ENCODE measurements around the gene SYNPR. TPM values are rescaled to one million over a fixed set of nuclear protein-coding genes. Genes with fewer than 3 reads are reported as not detected.

Gene SYNPR
- total RNA-seq, 1 experiment from 2014 or later, result 0.17 TPM

- no peak overlapping the region for H2BK120ac ChIP-seq (ENCODE audit: low read depth, low read length, poor library complexity, severe bottlenecking)
- H3K56ac ChIP-seq (ENCODE audit: insufficient read length, low read depth, low read length), result no peak overlapping the region
- no peaks in the 10 kb centered on the region for H3K4me1 ChIP-seq (ENCODE audit: insufficient read depth, low read length)
- no peak overlapping the region for H4K8ac ChIP-seq (replicated peaks; ENCODE audit: insufficient read length, low read depth, low read length)
- no peaks in the 10 kb centered on the region for H3K9me3 ChIP-seq (ENCODE audit: control insufficient read depth, low read depth, low read length)
- no peaks in the 10 kb centered on the region for H3K23me2 ChIP-seq (ENCODE audit: insufficient read length, low read depth, low read length, poor library complexity, severe bottlenecking)
- H2BK15ac ChIP-seq (ENCODE audit: low read depth, low read length), result no peak overlapping the region
- peaks cover 35% of the 10 kb centered on the region for H3K27me3 Mint-ChIP-seq (ENCODE audit: low read depth)
- no peak overlapping the region for H2BK20ac ChIP-seq (ENCODE audit: low read depth, low read length, poor library complexity, severe bottlenecking)
- H3K23ac ChIP-seq (ENCODE audit: insufficient read length, low read depth, low read length), result no peak overlapping the region
- H3K9me3 Mint-ChIP-seq, result peaks cover 0 to under 1% of the 10 kb centered on the region in 2 experiments; a peak in 3 of 5 replicates
- no peak overlapping the region for H2AFZ ChIP-seq (ENCODE audit: low read length)
- peaks cover 18% of the 10 kb centered on the region; the same call in 1 of the 2 replicates for H3K27me3 ChIP-seq (ENCODE audit: insufficient read depth, low read length)
- H3K14ac ChIP-seq (ENCODE audit: insufficient read depth, low read length), result no peak overlapping the region
- no peak overlapping the region for H4K91ac ChIP-seq (ENCODE audit: insufficient read length, low read depth, low read length)
- H2BK5ac ChIP-seq (ENCODE audit: insufficient read length, low read length), result no peak overlapping the region
- H3K4ac ChIP-seq (ENCODE audit: low read depth, low read length), result no peak overlapping the region
- H2AK5ac ChIP-seq (ENCODE audit: insufficient read length, low read length), result no peak overlapping the region
- peaks cover 0 to 3% (median 0%) of the 10 kb centered on the region in 3 experiments; a peak in 1 of 7 replicates for H3K36me3 Mint-ChIP-seq (ENCODE audit: insufficient read depth in 1 of 3, low read depth in 3 of 3)
- no CpG with 5 or more reads among the region's 1 CpG for whole genome bisulfite sequencing (ENCODE audit: extremely low coverage, insufficient read length, low lambda C conversion rate)
- no peak overlapping the region for H2BK12ac ChIP-seq (ENCODE audit: insufficient read length, low read depth, low read length)
- H3K79me1 ChIP-seq (ENCODE audit: insufficient read depth, low read depth, low read length, poor library complexity, severe bottlenecking), result no peaks in the 10 kb centered on the region
- H3K27ac ChIP-seq (ENCODE audit: insufficient read length, low read depth, low read length), result no peak overlapping the region
- no peaks in the 10 kb centered on the region for H4K20me1 ChIP-seq (ENCODE audit: control insufficient read depth, insufficient read depth, insufficient read length)
- no peak for TF ChIP-seq CTCF (conservative IDR thresholded peaks at IDR 0.05)
- no peak overlapping the region for H3K4me3 Mint-ChIP-seq
- no peak overlapping the region for H3K9ac ChIP-seq (ENCODE audit: extremely low read depth, insufficient read length, low read length)
- H3T11ph ChIP-seq (ENCODE audit: low read length), result no peak overlapping the region
- no peaks in the 10 kb centered on the region for H3K4me1 Mint-ChIP-seq
- H3K4me2 ChIP-seq (ENCODE audit: insufficient read depth, insufficient read length, low read length), result no peak overlapping the region
- DNase-seq, result no peak
- no peak overlapping the region for H4K5ac ChIP-seq (ENCODE audit: insufficient read length, low read depth, low read length)
- no peak overlapping the region for H3K18ac ChIP-seq (ENCODE audit: insufficient read length, low read depth, low read length)
- H3K79me2 ChIP-seq (ENCODE audit: insufficient read depth, low read length), result no peaks in the 10 kb centered on the region
- H3K27ac Mint-ChIP-seq, result no peak overlapping the region
Observed at GRCh38 chr3:63303238-63303637, 25.1 kb downstream of the SYNPR start.

Data from H9 (cell line).